Epithelial cell of prostate (primary cell): ENCODE measurements around the gene ADAM19.
"Not testable (repeated sequence)": the region's sequence is repeated elsewhere in the genome, so short reads cannot be mapped to it uniquely, and the experiment has no call there.

Experiments used
- DNase-seq: peaks from one replicate; pipeline ENCODE4 v3.0.0-alpha.2; 2011; ENCODE audit warnings: low read depth, low spot score
- H3K27ac ChIP-seq: fragments of 450-650 bp; 2 replicates; pipeline ENCODE4 v1.5.1; 2017; ENCODE audit warnings: mild to moderate bottlenecking

Gene ADAM19

GRCh38 chr5:157497875-157498611 lies 77.5 kb downstream of the ADAM19 start:
- no peak overlapping the region for H3K27ac ChIP-seq
- DNase-seq = no peak

- DNase-seq = no peak
- H3K27ac ChIP-seq = no peak overlapping the region
These were observed 78.7 kb downstream of the ADAM19 start for GRCh38 chr5:157496864-157497263.

DNA sequence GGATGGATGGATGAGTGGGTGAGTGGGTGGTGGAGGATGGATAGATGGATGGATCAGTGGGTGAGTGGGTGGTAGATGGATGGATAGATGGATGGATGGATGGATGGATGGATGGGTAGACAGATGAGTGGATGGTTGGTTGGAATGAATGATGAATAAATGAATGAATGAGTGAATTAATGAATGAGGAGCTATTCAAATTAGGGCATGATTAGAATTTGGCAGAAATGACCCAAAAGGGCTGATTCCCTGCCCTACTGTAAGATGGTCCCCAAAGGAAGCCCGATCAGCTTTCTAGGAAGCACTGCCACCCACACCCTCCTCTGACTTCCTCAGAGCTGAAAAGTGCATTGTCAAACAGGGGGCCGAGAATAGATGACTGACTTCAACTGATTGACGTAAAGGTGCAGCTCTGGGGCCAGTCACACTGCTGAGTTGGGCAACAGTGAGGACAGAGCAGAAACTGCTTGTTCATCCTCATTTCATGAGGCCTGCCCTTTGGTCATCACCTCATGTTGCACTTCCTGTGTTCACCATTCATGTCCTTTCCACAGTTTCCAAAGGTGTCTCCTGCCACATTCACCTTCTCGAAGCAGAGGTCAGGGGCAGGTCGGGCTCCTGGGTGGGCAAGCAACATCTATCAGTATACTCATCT lies 81.3 kb downstream of the ADAM19 start:
- no peak overlapping the region for H3K27ac ChIP-seq
- DNase-seq = no peak

- H3K27ac ChIP-seq = no peak overlapping the region
- no peak for DNase-seq
These were observed 82.7 kb downstream of the ADAM19 start for GRCh38 chr5:157492886-157493285.

GRCh38 chr5:157491471-157491995 lies 84.0 kb downstream of the ADAM19 start:
- DNase-seq = no peak
- H3K27ac ChIP-seq = no peak overlapping the region

DNA sequence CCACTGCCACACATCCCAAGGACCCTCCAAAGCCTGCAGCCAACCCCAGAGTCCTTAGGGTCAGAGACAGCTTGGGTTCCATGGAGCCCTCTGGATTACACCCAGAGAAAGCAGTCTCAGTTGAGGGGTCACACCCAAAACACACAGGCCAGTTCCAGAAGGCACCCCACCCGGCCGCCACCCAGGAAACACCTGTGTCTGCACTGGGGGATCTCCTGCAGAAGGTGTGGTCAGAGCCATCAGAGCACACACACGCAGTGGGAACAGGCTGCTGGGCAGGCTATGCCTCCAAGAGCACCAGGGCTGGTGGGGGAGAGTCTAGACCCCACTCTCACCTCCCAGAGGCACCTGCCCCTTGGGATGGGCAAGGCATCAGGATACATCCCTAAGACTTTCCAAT lies 88.2 kb downstream of the ADAM19 start:
- DNase-seq = no peak
- no peak overlapping the region for H3K27ac ChIP-seq

- no peak for DNase-seq
- no peak overlapping the region for H3K27ac ChIP-seq
These were observed 88.7 kb downstream of the ADAM19 start for GRCh38 chr5:157486861-157487260.

DNA sequence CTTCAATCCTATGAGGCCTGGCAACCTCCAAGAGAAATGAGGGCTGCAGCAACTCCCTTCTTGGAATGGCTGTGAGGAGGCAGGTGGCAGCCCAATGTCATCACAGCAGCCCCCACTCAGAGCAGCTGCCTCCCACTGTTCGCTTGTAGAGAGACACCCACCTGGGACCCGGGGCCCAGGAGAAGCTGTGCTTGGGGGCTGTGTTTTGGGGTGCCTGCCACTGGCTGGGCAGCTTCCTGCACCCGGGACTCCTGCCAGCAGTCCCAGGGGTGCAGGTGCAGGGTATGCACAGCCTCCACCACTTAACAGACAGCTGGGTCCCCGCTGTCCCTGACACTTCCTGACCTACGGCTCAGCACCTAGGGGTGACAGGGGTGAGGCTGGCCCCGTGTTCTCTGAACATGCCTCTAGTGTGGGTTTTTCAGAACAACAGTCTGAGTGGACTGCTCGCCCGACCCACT lies 89.3 kb downstream of the ADAM19 start:
- H3K27ac ChIP-seq = no peak overlapping the region
- no peak for DNase-seq

- H3K27ac ChIP-seq = no peak overlapping the region
- DNase-seq = no peak
These were observed 89.8 kb downstream of the ADAM19 start for GRCh38 chr5:157485811-157486210.

- H3K27ac ChIP-seq = no peak overlapping the region
- no peak for DNase-seq
These were observed 90.2 kb downstream of the ADAM19 start for GRCh38 chr5:157485340-157485739.

- DNase-seq = no peak
- no peak overlapping the region for H3K27ac ChIP-seq
These were observed 90.8 kb downstream of the ADAM19 start for GRCh38 chr5:157484768-157485167.

GRCh38 chr5:157482702-157483101 lies 92.9 kb downstream of the ADAM19 start:
- H3K27ac ChIP-seq, DNase-seq: not testable (repeated sequence)

GRCh38 chr5:157481666-157482065 lies 93.9 kb downstream of the ADAM19 start:
- DNase-seq = no peak
- H3K27ac ChIP-seq = no peak overlapping the region

- H3K27ac ChIP-seq = no peak overlapping the region
- DNase-seq = no peak
These were observed 94.3 kb downstream of the ADAM19 start for GRCh38 chr5:157481265-157481664.

- no peak overlapping the region for H3K27ac ChIP-seq
- DNase-seq = no peak
These were observed 95.7 kb downstream of the ADAM19 start for GRCh38 chr5:157479612-157480510.

- DNase-seq = no peak
- no peak overlapping the region for H3K27ac ChIP-seq
These were observed 96.4 kb downstream of the ADAM19 start for GRCh38 chr5:157479166-157479565.

DNA sequence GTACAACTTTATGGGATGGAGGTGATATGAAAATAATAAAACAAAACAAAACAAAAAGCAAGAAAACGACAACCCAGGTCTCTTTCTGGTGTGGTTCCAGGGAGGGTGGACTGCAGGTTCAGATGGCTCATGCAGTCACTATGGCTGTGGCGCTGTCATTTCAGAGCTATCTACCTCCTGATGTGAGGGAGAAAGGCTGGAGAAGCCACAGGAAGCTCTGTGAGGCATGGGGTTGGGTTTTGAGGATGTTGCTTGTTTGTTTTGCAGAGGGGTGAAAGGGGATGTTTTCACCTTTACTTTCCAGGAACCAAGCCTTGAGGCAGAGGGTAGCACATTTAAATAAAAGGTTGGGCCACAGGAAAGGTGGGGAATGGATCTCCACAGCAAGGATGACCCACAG lies 96.8 kb downstream of the ADAM19 start:
- H3K27ac ChIP-seq = no peak overlapping the region
- DNase-seq = no peak

- DNase-seq = no peak
- H3K27ac ChIP-seq = no peak overlapping the region
These were observed 97.6 kb downstream of the ADAM19 start for GRCh38 chr5:157477814-157478494.

GRCh38 chr5:157476702-157477408 lies 98.7 kb downstream of the ADAM19 start:
- H3K27ac ChIP-seq = no peak overlapping the region
- no peak for DNase-seq
